ENCODE data around the gene UVRAG.

DNA sequence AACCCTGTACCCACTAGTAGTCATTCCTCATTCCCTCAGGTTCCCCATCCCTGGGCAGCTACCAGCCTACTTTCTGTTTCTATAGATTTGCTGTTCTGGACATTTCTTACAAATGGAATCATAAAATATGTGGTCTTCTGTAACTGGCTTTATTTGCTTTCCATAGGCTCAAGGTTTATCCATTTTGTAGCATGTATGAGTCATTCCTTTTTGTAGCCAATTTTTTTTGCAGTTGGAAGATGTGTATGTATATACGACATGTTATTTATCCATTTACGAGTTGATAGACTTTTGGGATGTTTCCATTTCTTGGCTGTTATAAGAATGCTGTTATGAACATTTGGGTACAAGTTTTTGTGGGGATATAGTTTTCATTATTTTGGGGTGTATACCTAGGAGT, 260.7 kb downstream of the UVRAG start:
- TF ChIP-seq, protein P1, sequence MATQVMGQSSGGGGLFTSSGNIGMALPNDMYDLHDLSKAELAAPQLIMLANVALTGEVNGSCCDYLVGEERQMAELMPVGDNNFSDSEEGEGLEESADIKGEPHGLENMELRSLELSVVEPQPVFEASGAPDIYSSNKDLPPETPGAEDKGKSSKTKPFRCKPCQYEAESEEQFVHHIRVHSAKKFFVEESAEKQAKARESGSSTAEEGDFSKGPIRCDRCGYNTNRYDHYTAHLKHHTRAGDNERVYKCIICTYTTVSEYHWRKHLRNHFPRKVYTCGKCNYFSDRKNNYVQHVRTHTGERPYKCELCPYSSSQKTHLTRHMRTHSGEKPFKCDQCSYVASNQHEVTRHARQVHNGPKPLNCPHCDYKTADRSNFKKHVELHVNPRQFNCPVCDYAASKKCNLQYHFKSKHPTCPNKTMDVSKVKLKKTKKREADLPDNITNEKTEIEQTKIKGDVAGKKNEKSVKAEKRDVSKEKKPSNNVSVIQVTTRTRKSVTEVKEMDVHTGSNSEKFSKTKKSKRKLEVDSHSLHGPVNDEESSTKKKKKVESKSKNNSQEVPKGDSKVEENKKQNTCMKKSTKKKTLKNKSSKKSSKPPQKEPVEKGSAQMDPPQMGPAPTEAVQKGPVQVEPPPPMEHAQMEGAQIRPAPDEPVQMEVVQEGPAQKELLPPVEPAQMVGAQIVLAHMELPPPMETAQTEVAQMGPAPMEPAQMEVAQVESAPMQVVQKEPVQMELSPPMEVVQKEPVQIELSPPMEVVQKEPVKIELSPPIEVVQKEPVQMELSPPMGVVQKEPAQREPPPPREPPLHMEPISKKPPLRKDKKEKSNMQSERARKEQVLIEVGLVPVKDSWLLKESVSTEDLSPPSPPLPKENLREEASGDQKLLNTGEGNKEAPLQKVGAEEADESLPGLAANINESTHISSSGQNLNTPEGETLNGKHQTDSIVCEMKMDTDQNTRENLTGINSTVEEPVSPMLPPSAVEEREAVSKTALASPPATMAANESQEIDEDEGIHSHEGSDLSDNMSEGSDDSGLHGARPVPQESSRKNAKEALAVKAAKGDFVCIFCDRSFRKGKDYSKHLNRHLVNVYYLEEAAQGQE (IDR thresholded peaks at IDR 0.05; ENCODE audit: borderline replicate concordance in 1 of 2, low read depth in 1 of 2, low read length in 2 of 2): no peak
- TF ChIP-seq TAF1 (CRISPR knock-in tag; IDR thresholded peaks at IDR 0.05) (no peak), POLR2AphosphoS5 (IDR thresholded peaks at IDR 0.05; ENCODE audit: low read depth, low read length) (no peak), SALL2 (CRISPR knock-in tag; IDR thresholded peaks at IDR 0.05) (no peak), ZNF207 (IDR thresholded peaks at IDR 0.05; ENCODE audit: borderline replicate concordance) (no peak), ZBTB7A (CRISPR knock-in tag; IDR thresholded peaks at IDR 0.05) (no peak), POLR2A (IDR thresholded peaks at IDR 0.05; ENCODE audit: insufficient read depth in 1 of 2, low read depth in 2 of 2, low read length in 2 of 2) (no peak)
- TF ChIP-seq, protein P2, sequence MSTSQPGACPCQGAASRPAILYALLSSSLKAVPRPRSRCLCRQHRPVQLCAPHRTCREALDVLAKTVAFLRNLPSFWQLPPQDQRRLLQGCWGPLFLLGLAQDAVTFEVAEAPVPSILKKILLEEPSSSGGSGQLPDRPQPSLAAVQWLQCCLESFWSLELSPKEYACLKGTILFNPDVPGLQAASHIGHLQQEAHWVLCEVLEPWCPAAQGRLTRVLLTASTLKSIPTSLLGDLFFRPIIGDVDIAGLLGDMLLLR (CRISPR knock-in tag; IDR thresholded peaks at IDR 0.05): no peak

Measured in HepG2 (cell line).